K562 (cell line): ENCODE measurements around the gene SLC2A13.

Experiments used
- ATF1 ChIP-seq, 2 experiments: fragments of 450-650 bp in 1 of 2; IDR thresholded peaks; 2 replicates each; pipeline ENCODE4 v1.6.1; 2016; ENCODE audit warnings: missing compliant biosample characterization in 1 of 2, missing genetic modification characterization in 1 of 2
- ATF7 ChIP-seq: fragments of 450-650 bp; IDR thresholded peaks from 2 replicates; pipeline ENCODE4 v1.7.1; 2014; ENCODE audit warnings: mild to moderate bottlenecking, moderate library complexity
- CBX2 ChIP-seq: fragments of 200-600 bp; sonication (generic); IDR thresholded peaks from one replicate; pipeline ENCODE4 v1.6.1; 2012; ENCODE audit warnings: mild to moderate bottlenecking, low read length, inconsistent platforms; ENCODE audit not compliant: insufficient read depth, poor library complexity, severe bottlenecking
- FUS ChIP-seq: fragments of 200-400 bp; formaldehyde crosslinking; optimal IDR thresholded peaks from 2 replicates; pipeline ENCODE3; 2017; ENCODE audit warnings: low read depth, low read length
- TF ChIP-seq, protein P1 (sequence below), 3 experiments: IDR thresholded peaks in 2 of 3; conservative IDR thresholded peaks in 1 of 3; 2 replicates each; pipeline ENCODE4 v1.5.1; 2011 to 2012; ENCODE audit warnings: low read length in 3 of 3, mild to moderate bottlenecking in 3 of 3, control low read depth in 2 of 3, improper control_type of control experiment in 1 of 3, inconsistent platforms in 1 of 3, low read depth in 1 of 3, mixed read lengths in 1 of 3, moderate library complexity in 1 of 3; ENCODE audit not compliant: insufficient read depth in 2 of 3

DNA sequence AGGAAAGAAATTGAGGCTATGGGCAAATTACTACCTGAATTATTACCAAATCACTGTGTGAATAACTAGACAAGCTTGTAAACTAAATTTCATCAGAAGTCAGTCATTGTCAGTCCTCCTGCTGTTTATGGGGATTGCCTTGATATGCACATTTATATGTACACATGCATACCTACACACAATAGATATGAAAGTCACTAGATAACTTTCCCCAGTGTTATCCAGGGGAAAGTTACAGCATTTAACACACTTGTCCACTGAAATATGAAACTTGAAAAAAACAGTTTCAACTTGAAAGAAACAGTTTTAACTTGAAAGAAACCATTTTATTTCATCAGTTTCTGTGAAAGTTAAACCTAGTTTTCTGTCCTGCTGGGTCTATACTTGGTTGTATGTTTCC, 199.6 kb downstream of the SLC2A13 start:
- TF ChIP-seq ATF1 (CRISPR knock-in tag; IDR thresholded peaks at IDR 0.05): no peak
- TF ChIP-seq ATF1 (tag; IDR thresholded peaks at IDR 0.05): no peak
- no peak for TF ChIP-seq CBX2
- TF ChIP-seq, protein P1, sequence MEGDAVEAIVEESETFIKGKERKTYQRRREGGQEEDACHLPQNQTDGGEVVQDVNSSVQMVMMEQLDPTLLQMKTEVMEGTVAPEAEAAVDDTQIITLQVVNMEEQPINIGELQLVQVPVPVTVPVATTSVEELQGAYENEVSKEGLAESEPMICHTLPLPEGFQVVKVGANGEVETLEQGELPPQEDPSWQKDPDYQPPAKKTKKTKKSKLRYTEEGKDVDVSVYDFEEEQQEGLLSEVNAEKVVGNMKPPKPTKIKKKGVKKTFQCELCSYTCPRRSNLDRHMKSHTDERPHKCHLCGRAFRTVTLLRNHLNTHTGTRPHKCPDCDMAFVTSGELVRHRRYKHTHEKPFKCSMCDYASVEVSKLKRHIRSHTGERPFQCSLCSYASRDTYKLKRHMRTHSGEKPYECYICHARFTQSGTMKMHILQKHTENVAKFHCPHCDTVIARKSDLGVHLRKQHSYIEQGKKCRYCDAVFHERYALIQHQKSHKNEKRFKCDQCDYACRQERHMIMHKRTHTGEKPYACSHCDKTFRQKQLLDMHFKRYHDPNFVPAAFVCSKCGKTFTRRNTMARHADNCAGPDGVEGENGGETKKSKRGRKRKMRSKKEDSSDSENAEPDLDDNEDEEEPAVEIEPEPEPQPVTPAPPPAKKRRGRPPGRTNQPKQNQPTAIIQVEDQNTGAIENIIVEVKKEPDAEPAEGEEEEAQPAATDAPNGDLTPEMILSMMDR (IDR thresholded peaks at IDR 0.05 in 2 of 3, conservative IDR thresholded peaks at IDR 0.05 in 1 of 3; ENCODE audit: insufficient read depth in 2 of 3, low read depth in 1 of 3, low read length in 3 of 3): no peak
- no peak for TF ChIP-seq FUS
- no peak for TF ChIP-seq ATF7
